Upper lobe of left lung (tissue), 4 donors: ENCODE data around the gene PKDCC.

Experiments used
- CTCF ChIP-seq, 6 experiments: fragments of 450-650 bp in 4 of 6; fragments of 200-600 bp in 2 of 6; sonication (generic) in 2 of 6; IDR thresholded peaks; one replicate each; pipeline ENCODE4 v1.5.1; 2016 to 2019; ENCODE audit warnings: antibody characterized with exemption in 6 of 6
- POLR2AphosphoS5 ChIP-seq, 2 donors: sonication (generic); formaldehyde crosslinking; IDR thresholded peaks; one replicate each; pipeline ENCODE4 v1.5.1; 2017; ENCODE audit warnings: antibody characterized with exemption in 2 of 2

- TF ChIP-seq CTCF (IDR thresholded peaks at IDR 0.05) = no peak
- TF ChIP-seq POLR2AphosphoS5 (IDR thresholded peaks at IDR 0.05) = no peak
Measured at GRCh38 chr2:42085706-42086487, 38.1 kb downstream of the PKDCC start.
